ENCODE data around the gene SDK1.
"Not testable (repeated sequence)": the region's sequence is repeated elsewhere in the genome, so short reads cannot be mapped to it uniquely, and the experiment has no call there.

Gene SDK1

GRCh38 chr7:4245135-4245865 lies 944.2 kb downstream of the SDK1 start:
- DNase-seq, result no peak

GRCh38 chr7:4245866-4246470 lies 944.9 kb downstream of the SDK1 start:
- no peak for DNase-seq

GRCh38 chr7:4246536-4246935 lies 945.5 kb downstream of the SDK1 start:
- no peak for DNase-seq

- no peak for DNase-seq
These were observed 946.2 kb downstream of the SDK1 start for GRCh38 chr7:4247106-4247876.

GRCh38 chr7:4248295-4248694 lies 947.2 kb downstream of the SDK1 start:
- DNase-seq, result no peak

- DNase-seq, result no peak
These were observed 948.2 kb downstream of the SDK1 start for GRCh38 chr7:4249241-4249640.

GRCh38 chr7:4255336-4255735 lies 954.3 kb downstream of the SDK1 start:
- DNase-seq, result no peak

GRCh38 chr7:4256286-4256685 lies 955.2 kb downstream of the SDK1 start:
- DNase-seq, result no peak

- no peak for DNase-seq
These were observed 956.4 kb downstream of the SDK1 start for GRCh38 chr7:4257146-4258111.

- DNase-seq, result not testable (repeated sequence)
These were observed 959.1 kb downstream of the SDK1 start for GRCh38 chr7:4260116-4260515.

- no peak for DNase-seq
These were observed 960.0 kb downstream of the SDK1 start for GRCh38 chr7:4260867-4261600.

GRCh38 chr7:4261601-4261960 lies 960.5 kb downstream of the SDK1 start:
- DNase-seq, result no peak

GRCh38 chr7:4264206-4264605 lies 963.2 kb downstream of the SDK1 start:
- DNase-seq, result not testable (repeated sequence)

- no peak for DNase-seq
These were observed 964.0 kb downstream of the SDK1 start for GRCh38 chr7:4265066-4265465.

- no peak for DNase-seq
These were observed 964.6 kb downstream of the SDK1 start for GRCh38 chr7:4265676-4266075.

GRCh38 chr7:4266270-4267040 lies 965.4 kb downstream of the SDK1 start:
- DNase-seq, result no peak

GRCh38 chr7:4267341-4268039 lies 966.4 kb downstream of the SDK1 start:
- DNase-seq, result no peak

GRCh38 chr7:4268040-4268965 lies 967.3 kb downstream of the SDK1 start:
- DNase-seq, result no peak

- DNase-seq, result no peak
These were observed 968.0 kb downstream of the SDK1 start for GRCh38 chr7:4269086-4269485.

- no peak for DNase-seq
These were observed 968.7 kb downstream of the SDK1 start for GRCh38 chr7:4269746-4270145.

All from 8988T (cell line).